GM21619 (cell line): ENCODE results near the gene NLRC5.
"Not testable (repeated sequence)": the region's sequence is repeated elsewhere in the genome, so short reads cannot be mapped to it uniquely, and the experiment has no call there.

ENCODE experiments used
- ATAC-seq: cut with Tn5 transposase; IDR thresholded peaks from one replicate; pipeline ENCODE4 v1.9.1; 2021; ENCODE audit not compliant: unreplicated experiment

The NLRC5 gene

DNA sequence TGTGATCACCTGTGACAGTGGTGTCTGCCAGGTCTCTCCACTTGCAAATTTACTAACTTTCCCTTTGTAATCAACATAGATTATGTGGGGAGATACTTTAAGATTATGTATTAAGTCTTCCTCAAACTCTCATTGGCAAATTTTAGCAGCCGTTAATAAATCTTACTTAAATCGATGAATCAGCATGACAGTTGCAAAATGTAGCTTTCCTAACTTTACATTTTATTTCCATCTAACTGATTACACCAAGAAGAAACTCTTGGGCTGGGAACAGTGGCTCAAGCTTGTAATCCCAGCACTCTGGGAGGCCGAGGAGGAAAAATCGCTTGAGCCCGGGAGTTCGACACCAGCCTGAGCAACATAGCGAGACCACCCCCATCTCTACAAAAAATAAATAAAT is 79.7 kb downstream of the NLRC5 start:
- ATAC-seq, result no peak

DNA sequence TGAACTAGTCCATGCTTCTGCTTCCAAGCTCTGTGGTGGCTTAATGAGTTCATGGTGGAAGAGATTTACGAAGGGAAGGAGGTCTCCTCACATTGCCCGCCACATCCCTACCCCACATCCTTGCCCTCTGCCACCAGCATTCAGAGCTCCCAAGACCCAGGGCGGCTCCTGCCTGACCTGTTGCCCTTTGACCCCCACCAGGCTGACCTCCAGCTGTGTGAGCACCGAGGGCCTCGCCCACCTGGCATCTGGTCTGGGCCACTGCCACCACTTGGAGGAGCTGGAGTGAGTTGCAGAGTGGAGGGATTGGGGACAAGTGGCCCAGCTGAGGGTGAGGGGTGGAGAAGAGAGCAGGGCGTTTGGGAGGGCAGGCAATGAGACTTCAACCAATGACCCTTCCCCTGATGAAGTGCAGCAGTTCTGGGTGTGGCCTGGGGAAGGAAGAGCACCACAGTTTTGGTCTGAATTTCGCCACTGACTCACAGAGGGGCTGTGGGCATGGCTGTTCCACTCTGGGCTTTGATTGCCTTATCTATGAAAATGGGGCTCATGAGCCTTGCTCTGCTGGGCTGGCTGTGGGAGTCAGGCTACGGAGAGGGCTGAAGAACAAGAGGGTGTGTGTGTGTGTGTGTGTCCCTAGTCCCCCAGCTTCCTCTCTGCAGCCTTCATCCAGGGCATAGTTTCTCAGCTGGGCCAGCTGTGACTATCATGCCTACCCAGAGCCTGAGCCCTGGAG is 80.4 kb downstream of the NLRC5 start:
- no peak for ATAC-seq

DNA sequence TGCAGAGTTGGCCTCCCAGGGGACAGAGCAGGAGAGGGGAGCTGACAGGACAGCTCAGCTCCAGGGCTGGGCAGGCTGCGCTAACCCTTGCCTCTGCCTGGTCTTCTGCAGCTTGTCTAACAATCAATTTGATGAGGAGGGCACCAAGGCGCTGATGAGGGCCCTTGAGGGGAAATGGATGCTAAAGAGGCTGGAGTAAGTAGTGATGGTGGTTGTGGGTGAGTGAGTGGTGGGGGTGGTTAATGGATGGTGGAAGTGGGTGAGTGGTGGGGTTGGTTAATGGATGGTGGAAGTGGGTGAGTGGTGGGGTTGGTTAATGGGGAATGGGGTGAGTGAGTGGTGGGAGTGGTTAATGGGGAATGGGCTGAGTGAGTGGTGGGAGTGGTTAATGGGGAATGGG is 81.1 kb downstream of the NLRC5 start:
- no peak for ATAC-seq

DNA sequence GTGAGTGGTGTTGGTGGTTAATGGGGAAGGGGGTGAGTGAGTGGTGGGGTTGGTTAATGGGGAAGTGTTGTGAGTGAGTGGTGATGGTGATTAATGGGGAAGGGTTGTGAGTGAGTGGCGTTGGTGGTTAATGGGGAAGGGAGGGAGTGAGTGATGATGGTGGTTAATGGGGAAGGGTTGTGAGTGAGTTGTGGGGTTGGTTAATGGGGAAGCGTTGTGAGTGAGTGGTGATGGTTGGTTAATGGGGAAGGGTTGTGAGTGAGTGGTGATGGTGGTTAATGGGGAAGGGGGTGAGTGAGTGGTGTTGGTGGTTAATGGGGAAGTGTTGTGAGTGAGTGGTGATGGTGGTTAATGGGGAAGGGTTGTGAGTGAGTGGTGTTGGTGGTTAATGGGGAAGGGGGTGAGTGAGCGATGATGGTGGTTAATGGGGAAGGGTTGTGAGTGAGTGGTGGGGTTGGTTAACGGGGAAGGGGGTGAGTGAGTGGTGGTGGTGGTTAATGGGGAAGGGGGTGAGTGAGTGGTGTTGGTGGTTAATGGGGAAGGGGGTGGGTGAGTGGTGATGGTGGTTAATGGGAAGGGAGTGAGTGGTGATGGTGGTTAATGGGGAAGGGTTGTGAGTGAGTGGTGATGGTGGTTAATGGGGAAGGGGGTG is 81.8 kb downstream of the NLRC5 start:
- ATAC-seq, result not testable (repeated sequence)

DNA sequence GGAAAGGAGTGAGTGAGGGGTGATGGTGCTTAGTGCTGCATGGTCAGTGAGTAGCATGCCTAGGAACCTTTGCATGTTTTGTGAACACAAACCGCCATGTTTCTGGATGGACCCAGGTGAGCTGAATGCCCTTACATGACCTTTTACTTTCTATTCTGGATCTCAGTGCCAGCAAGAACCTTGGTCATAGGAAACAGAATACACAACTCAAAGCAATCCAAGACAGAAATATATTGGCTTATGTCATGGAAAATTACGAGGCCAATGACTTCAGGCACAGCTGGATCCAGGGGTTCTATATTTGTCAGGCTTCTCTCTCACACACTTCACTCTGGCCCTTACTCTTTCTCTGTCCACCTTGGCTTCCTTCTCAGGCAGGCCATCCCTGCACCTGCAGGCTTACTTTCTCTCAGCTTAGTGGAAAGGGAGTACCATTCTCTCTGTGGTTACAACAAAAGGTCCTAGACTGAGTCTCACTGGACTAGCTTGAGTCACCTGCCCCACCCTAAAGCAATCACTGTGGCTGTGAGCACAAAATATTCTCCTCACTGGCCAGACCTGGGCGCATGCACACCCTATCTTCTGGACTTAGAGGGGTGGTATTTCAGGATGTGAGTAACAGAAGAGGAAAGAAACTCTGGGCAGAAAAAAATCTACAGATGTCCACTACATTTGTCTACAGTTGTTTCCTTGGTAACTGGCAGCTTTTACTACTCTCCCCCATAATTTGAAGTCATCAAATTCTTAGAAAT is 82.7 kb downstream of the NLRC5 start:
- no peak for ATAC-seq

DNA sequence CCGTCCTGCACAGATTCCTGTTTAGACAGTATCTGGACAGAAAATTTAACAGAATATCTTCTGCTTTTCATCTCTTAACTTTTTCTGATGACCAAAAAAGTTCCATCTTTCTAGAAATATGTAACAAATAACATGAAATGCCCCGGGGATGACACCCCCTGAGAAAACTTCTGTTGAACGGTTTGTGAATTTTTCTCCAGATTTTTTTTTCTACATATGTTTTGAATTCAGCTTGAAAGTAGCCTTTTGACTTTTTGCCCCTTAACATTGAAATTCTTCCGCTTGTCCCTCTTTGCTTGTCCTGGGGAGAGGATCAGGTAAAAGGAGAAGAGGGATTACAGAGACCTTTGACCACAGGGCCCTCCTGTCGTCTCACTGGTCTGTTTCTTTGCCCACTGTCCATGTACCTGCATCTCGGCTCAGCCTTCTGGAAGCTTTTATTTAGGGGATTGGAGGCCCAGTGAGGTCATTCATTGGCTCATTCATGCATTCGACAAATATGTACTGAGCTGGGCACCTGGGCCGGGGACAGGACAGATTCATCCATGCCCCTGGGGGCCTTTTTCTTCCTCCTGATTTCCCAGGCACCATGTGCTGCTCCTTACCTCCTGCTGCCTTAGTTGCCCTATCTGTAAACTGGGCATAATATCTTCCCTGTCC is 83.4 kb downstream of the NLRC5 start:
- ATAC-seq, result no peak

DNA sequence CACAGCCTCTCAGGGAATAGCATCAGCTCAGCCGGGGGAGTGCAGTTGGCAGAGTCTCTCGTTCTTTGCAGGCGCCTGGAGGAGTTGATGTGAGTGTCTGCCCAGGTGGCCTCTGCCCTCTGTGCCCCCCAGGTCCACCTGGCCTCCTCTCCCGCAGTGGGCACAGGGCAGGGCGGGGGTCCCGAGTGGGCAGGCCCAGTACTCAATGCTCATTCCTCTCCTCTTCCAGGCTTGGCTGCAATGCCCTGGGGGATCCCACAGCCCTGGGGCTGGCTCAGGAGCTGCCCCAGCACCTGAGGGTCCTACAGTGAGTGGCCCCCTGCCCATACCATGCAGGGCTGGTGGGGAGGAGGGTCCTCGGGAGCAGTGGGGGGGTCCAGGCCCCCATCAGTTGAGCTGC is 88.4 kb downstream of the NLRC5 start:
- no peak for ATAC-seq

DNA sequence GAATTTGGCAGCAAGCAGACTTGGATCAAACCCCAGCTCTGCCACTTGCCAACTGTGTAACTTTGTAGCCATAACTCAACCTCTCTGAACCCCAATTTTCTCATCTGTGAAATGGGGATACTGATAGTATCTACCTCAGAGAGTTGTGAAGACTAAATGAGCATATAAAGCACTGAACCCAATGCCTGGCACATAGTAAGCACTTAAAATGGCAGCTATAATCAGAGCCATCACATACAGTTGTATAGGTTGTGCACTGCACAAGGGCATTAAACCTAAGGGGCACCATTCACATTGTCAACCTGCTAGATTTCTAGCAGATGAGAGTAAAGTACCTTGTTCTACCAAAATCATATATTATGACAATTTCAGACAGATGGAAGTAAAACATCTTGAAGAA is 92.4 kb downstream of the NLRC5 start:
- ATAC-seq, result no peak

DNA sequence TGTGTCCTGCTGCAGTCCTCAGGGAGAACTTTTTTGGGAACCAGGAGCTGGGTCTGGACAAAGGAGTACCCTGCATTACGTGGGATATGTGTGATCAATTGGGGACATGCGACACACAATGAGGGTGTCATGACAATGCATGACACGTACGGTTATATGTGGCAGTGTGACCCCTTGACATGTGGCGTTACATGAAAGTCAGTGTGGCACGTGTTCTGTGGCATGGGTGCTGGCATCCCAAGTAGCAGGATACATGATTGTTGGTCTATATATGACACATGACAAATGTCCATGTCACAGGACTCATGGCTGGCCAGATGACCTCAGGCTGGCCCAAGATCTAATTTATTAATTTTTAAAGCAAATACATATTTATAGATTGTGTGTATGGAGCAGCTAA is 93.3 kb downstream of the NLRC5 start:
- no peak for ATAC-seq

DNA sequence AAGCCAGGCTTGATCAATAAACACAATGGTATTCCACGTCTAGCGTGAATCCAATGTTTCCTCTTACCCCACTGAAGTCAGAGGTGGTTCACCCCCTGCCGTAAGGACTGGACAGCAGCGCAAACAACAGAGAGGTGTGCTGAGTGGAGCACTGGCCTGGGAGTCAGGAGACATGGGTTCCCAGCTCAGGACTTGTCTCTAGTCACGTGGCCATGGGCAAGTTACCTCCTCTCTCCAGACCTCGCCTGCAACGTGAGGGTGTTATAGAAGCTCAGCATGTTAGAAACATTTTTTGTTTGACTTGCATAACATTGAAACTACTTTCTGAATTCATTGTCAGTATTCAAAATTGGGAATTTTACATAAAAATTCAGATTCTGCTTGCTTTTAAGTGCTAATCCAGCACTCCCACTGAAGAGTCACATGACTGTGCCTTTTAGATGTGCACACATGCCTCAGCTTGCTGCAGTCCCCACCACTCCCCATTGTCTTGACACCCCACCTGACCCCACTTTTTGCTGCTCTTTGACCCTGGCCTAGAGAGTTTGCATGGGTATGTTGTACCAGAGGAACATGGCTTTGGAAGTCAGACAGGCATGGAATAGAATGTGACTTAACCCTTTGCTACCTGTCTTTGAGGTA is 94.2 kb downstream of the NLRC5 start:
- no peak for ATAC-seq

DNA sequence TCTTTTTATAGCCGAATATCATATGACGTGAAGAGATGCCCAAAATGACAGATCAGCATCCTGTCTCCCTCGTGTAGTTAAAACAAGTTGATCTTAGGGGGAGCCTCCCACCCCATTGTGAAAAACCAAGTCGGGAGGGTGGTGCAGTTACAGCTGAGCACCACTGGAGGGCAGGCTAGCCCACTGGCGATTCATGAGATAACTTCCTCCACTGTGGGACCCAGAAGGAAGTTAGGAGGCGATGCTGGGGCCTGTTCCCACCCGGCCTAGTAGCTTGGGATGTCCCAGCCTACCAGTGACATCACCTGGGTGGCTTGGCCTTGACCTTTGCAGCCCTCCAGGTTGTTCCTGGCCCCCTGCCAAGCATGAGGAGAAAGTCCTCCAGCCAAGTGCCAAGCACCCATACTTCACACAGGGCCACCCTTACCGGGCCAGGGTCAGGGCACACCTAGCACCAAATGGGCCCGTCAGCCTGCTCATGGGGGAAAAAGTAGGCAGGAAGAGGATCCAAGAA is 95.0 kb downstream of the NLRC5 start:
- ATAC-seq, result no peak

DNA sequence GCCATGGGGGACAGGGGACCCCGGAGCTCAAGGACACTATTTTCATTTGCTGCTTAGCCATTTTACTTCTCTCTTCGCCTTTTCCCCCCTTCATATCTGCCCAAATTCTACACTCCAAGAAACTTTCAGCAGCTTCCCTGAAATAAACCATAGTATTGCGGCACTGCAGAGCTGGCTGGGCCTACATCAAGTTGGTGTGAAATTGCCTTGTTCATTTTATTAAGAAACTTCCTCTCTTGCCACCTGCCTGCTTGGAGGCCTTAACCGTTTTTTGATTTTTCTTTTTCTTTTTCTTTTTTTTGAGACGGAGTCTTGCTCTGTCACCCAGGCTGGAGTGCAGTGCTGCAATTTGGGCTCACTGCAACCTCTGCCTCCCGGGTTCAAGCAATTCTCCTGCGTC is 95.6 kb downstream of the NLRC5 start:
- no peak for ATAC-seq

DNA sequence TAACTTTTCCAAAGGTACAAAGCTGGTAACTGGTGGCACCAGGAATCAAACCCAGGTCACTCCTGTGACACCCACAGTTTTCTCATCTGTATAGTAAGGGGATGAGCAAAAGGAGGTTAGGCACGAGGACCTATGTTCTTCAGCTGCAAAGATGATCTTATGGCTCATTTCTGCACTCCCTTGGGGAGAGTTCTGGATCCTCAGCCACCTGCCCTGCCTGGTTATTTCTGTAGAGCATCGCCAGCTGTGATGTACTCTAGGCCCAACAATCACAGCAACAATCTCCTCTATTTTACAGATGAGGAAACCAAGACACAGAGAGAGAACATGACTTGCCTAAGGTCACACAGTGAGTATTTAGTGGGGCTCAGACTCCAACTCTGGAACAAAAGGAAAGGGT is 97.6 kb downstream of the NLRC5 start:
- ATAC-seq, result no peak

DNA sequence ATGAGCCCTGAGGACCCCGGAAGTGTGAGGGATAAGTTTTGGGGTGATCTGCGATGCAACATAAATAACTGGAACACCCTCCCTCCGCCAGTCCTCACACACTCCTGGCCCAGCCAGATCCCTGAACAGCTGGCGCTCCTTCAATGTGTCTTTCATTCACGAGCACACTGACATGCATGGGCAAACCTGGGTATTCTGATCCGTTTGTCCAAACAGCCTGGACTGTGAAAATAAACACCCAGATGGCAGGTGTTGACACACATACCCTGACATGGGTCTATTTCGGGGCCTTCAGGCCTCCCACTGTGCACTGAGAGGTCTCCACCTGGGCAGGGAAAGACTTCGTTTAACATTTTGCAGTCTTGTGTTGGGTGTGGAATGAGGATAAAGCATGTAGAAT is 100.0 kb downstream of the NLRC5 start:
- ATAC-seq, result no peak

DNA sequence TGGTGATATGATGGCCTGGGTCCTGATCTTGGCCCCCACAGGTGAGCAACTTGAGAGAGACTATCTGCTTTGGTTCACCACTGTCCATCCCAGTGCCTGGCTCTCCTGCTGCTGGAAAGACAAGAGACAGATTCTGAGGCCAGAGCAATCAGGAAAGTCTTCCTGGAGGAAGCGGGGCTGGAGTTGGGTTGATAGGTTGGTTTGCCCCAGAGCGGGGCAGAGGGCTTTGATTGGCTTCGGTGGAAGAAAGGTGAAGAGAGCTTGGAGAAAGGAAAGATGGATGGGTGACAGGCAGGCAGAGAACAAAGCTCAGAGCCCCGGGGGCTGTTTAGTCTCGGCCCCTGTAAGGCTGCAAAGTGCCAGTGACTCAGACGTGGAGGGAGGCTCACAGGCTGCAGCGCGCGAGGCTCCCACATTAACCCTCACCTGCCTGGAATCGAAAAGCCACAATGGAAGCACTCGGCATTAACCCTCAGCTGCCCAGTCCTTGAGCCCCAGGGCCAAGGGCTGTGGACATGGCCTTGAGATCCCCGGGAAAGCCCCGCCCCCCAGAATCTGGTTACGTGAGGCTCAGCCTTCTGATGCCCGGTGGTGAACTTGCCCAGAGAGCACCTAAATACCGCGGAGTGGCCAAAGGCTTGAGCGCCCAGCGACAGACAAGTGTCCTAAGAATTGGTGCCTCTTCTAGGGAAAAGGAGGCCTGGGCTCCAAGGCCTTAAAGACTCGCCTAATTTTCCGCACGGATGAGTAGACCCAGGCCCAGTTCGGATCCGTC is 102.0 kb downstream of the NLRC5 start:
- no peak for ATAC-seq

DNA sequence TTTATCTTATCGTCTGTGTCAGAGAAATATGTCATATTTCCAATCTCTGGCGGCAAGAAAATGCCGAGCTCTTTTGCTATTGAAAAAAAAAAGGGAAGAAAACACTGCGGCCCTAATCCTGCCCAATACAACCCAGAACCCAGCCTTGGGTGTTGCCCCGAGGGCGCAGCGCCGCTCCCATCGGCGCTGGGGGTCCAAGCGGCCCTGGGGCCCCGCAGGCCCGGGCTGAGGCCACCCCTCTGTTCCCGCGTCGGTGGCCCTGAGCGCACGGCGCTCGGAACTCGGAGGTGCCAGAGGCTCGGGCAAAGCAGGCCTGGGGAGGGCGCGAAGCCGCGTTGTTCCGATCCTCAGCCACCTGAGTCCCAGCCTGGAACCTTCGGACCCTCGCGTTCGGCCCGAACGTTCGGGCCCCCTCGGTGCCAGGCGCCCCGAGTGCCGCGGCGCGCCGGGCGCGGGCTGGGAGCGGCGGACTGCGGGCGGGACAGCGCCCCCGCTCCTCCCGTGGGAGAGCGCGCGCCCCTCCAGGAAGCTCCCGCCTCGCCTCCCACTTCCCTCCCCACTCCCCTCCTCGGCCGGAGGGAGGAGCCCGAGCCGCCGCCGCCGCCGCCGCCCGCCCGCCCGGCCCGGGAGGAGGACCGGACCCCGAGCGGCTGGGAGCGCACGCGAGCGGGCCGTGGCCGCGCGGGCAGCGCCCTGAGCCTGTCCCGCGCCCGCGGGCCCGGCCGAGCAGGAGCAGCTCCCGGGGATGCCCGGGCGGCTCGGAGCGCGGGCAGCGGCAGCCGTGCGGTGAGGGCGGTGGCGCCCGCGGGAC is 102.8 kb downstream of the NLRC5 start, which contains the start of gene CPNE2:
Gene CPNE2, plus strand, starts transcription at position 609 of the 811 bp plus-strand sequence. CDS start 18,160 bp downstream, outside the sequence.
- no peak for ATAC-seq

DNA sequence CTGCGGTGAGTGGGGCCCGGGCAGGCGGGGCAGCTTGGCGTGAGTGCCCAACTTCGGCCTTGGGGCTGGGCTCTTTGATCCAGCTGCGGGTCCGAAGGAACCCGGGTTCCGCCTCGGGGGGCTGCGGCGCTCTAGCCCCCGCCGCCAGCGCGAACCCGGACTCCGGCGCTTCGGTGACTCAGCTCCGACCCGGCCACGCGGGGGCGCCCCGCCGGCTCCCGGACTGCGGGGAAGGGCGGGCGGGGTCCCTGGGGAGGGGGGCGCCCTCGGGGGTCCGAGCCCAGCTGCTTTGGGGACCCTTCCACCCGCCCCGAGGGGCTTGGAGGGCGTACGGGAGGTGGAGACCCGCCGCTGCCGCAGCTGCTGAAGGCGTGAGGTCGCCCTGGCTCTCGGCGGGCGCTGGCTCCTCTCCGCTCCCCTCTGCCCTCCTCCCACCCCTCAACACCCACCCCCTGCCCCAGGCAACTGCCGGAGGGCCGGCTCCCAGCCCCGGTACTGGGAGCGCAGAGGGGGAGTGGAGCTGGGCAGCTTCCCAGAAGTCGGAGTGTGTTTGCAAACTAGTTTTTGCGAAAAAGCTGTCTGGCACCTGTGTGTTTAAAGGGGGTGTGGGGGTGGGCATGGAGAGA is 103.5 kb downstream of the NLRC5 start:
- no peak for ATAC-seq

DNA sequence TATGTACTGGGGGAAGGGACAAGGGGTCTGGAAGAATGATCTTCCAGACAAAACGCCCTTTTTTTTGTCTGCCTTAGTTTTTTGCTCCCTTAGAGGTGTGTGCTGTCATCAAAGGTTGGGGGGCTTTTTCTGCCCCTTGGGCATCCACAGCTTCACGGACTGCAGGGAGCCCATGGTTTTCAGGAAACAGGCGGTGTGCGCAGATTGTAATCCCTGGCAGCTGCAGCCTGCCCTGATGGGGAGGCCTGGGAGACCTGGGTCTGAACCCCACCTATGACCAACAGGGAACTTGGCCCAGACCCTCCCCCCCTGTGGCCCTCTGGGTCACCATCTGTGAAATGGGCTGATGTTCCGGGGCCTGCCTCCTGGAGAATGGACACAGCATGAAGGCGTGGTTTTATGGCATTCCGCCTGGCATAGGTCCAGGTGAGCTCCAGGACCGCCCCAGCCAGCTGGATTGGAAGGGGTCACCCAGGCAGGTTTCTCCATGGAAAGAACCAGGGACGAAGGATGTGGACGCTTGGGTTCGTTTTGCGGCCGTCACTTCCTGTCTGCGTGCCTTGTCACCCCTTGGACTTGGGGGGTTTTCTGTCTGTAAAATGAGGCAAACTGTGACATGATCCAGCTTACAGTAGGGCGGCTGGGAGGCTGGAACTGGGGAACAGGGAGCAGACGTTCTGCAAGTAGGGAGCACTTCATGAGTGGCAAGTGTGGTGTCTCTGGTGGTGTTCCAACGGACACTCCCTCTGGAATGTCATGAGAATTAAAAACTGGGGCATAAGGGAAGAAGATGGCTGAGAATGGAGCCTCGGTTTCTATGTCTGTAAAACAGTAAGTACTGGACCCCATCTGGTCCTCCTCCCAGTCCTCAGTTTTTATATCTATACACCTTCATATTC is 104.6 kb downstream of the NLRC5 start:
- no peak for ATAC-seq
